ENCODE measurements around the gene GALK1. TPM values are rescaled to one million over a fixed set of nuclear protein-coding genes. Genes with fewer than 3 reads are reported as not detected.

The GALK1 gene
- polyA plus RNA-seq, 2 of the 4 experiments (the other 2 are of a cell fraction), result 20.7 to 54.3 TPM

- H3K9me3 ChIP-seq, result no peaks in the 10 kb centered on the region
- ChIA-PET CTCF (interaction anchor here (2.1 to 43.5 kb wide), 5 partner anchors 5 to 110 kb away, joined by 5 to 1931 read pairs (median 283); partner anchors contain the start of genes GALK1, RECQL5, SAP30BP and SMIM5), POLR2A (no interaction called here)
- DNase-seq (ENCODE audit: low read depth in 1 of 2, low spot score in 1 of 2) (no peak), FAIRE-seq (no peak), ATAC-seq (0 out of 6 replicates have a peak, but pooled peaks of 1 of the 2 experiments have one; percentile 1)
- peaks cover 4% of the 10 kb centered on the region; the same call in 1 of the 3 replicates for H3K4me1 ChIP-seq
- TF ChIP-seq REST (IDR thresholded peaks at IDR 0.05), result no peak
- no peak for TF ChIP-seq NPAS2 (CRISPR knock-in tag; IDR thresholded peaks at IDR 0.05; ENCODE audit: borderline replicate concordance)
- no peak for TF ChIP-seq SMC3 (IDR thresholded peaks at IDR 0.05)
- no peak for TF ChIP-seq MAZ (IDR thresholded peaks at IDR 0.05; ENCODE audit: borderline replicate concordance, low read depth, low read length)
- TF ChIP-seq HOXB13 (CRISPR knock-in tag; IDR thresholded peaks at IDR 0.05; ENCODE audit: low read depth), result no peak
- no peak for TF ChIP-seq CBX8 (IDR thresholded peaks at IDR 0.05)
- TF ChIP-seq POLR2AphosphoS2 (conservative IDR thresholded peaks at IDR 0.05; ENCODE audit: low read length), result no peak
- no peak for TF ChIP-seq TFCP2L1 (CRISPR knock-in tag; IDR thresholded peaks at IDR 0.05)
- TF ChIP-seq ZSCAN20 (CRISPR knock-in tag; IDR thresholded peaks at IDR 0.05), result no peak
- TF ChIP-seq PBX3 (IDR thresholded peaks at IDR 0.05), result no peak
- TF ChIP-seq RAD21 (conservative IDR thresholded peaks at IDR 0.05 in 1 of 2, IDR thresholded peaks at IDR 0.05 in 1 of 2), result no peak
- TF ChIP-seq CBX2 (IDR thresholded peaks at IDR 0.05; ENCODE audit: borderline replicate concordance, low read depth), result no peak
- TF ChIP-seq HMGXB4 (CRISPR knock-in tag; IDR thresholded peaks at IDR 0.05; ENCODE audit: borderline replicate concordance), result no peak
- TF ChIP-seq RCOR1 (IDR thresholded peaks at IDR 0.05; ENCODE audit: low read depth, low read length), result no peak
- no peak for TF ChIP-seq E2F6 (IDR thresholded peaks at IDR 0.05; ENCODE audit: borderline replicate concordance, low read depth)
- TF ChIP-seq CHD2 (IDR thresholded peaks at IDR 0.05; ENCODE audit: low read length, partially characterized antibody), result no peak
- TF ChIP-seq ELK1 (IDR thresholded peaks at IDR 0.05; ENCODE audit: low read depth, low read length), result no peak
- no peak for TF ChIP-seq EP300 (IDR thresholded peaks at IDR 0.05)
- no peak for TF ChIP-seq RFX5 (IDR thresholded peaks at IDR 0.05)
- WGBS (ENCODE audit: missing lambda C conversion rate), result 78% methylated on average over 23 of the region's 27 CpGs
- H3K4me2 ChIP-seq, result no peak overlapping the region
- H3K4me3 ChIP-seq, result no peak overlapping the region
- no peak overlapping the region for H3K27ac ChIP-seq
Observed at GRCh38 chr17:75754378-75755204, 10.4 kb downstream of the GALK1 start.
